Measurements from ENCODE around the gene CMIP.

Gene CMIP

DNA sequence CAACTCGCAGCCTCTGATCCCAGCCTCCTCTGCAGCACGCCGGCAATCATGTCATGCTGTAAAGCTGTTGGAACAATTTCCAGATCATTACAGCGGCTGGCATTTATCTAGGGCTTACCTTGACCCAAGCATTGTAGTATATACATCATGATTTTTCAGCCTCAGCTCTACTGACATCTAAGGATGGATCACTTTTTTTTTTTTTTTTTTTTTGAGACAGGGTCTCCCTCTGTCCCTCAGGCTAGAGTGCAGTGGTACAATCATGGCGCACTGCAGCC lies 103.3 kb downstream of the CMIP start:
- DNase-seq (ENCODE audit: low read depth in 2 of 2, low spot score in 1 of 2): no peak

GRCh38 chr16:81548551-81548875 lies 103.9 kb downstream of the CMIP start:
- no peak for DNase-seq (ENCODE audit: low read depth in 2 of 2, low spot score in 1 of 2)

DNA sequence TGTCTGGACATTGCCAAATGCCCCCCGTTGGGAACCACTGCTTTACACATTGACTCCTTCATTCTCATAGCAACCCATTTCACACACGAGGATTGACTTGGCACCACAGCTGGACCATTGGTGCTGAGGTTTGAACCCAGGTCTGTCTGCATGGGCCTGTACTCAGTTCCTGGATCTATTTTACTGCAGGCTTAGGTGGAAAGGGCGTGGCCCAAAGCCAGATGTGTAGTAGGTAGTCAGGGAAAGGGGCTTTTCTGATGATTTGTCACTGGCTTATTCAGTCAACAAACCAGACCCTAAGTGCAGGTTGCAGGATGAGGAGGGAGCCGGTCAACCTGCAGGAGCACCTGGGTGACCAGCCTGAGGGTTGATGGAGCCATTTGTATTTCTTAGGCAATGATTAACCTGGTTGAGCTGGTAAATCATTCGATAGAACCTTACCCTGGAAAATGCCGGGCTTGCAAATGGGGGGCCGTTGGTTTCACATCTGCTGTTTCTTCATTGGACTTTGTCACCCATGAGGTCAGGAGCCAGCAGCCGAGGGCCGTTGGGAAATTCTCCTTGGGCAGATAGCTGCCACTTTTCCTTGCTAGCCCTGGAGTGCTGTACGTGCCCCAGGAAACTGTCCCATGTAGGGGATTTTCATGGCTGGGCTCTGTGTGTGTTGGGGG lies 104.4 kb downstream of the CMIP start:
- no peak for DNase-seq (ENCODE audit: low read depth in 2 of 2, low spot score in 1 of 2)

DNA sequence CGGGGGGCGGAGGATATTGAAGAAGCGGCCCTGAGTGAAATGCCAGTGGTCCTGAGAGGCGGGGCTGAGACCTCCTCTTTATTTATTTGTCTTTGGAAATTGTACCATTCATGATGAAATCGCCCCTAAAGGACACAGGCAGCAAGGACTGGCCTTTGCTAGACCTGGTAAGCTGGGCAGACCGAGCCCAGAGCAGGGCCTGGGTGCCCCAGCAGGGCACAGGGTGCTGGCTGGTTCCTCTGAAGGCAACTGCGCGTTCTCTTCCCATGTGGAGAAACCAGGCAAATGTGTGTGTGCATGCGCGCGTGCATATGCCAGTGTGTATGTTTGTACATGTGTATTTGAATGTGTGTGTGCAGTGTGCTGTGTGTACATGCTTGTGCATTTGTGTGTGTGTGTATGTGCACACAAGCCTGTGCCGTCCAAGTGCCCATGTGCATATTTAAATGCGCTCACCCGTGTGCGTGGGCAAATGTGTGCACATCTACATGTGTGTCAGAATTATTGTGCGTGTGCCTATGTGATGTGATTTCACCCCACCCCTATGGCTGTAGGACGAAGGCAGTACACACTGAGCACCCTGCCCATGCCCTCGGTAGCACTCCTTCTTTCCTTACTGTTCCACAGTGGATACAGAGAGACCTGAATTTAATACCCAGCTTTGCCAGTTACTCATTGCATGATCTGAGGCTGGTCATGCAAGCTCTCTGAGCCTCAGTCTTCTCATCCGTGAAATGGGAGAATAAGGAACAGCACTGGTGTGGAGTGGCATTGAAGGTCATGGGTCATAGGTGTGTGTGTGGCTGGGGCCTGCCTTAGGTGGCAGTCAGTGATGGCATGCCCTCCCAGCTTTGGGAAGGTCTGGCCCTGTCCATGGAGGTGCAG lies 105.2 kb downstream of the CMIP start:
- no peak for DNase-seq (ENCODE audit: low read depth in 2 of 2, low spot score in 1 of 2)

- DNase-seq (ENCODE audit: low read depth in 2 of 2, low spot score in 1 of 2): no peak
These were observed 105.8 kb downstream of the CMIP start for GRCh38 chr16:81550432-81550808.

DNA sequence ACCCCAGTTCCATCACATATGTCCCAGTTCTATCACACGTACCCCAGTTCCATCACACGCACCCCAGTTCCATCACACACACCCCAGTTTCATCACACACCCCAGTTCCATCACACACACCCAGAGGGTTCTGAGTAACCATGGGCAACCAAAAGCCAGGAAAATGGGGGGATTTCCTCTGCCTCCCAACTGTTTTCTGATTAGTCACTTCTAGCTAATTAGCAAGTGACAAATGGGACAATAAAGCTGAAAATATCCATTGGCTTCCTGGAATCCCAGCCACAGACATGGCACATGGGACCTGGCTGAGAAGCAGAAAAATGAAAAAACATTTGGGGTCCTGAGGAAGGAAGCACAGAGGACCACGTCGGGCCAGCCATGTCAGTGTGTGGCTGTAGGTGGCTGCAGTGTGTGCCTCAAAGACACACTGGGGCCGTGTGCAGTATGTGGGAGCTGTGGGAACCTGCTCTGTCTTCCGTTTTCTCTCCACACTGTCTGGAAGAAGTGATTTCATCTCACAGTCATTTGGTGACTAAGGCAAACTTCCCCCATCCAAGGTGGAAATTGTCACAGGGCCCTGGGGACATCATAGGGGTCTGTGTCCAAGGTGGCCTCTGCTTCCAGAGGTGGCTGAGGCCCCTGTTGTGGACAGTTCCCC lies 106.7 kb downstream of the CMIP start:
- no peak for DNase-seq (ENCODE audit: low read depth in 2 of 2, low spot score in 1 of 2)

GRCh38 chr16:81551821-81552304 lies 107.3 kb downstream of the CMIP start:
- no peak for DNase-seq (ENCODE audit: low read depth in 2 of 2, low spot score in 1 of 2)

GRCh38 chr16:81552743-81553079 lies 108.1 kb downstream of the CMIP start:
- no peak for DNase-seq (ENCODE audit: low read depth in 2 of 2, low spot score in 1 of 2)

GRCh38 chr16:81553080-81553813 lies 108.6 kb downstream of the CMIP start:
- no peak for DNase-seq (ENCODE audit: low read depth in 2 of 2, low spot score in 1 of 2)

DNA sequence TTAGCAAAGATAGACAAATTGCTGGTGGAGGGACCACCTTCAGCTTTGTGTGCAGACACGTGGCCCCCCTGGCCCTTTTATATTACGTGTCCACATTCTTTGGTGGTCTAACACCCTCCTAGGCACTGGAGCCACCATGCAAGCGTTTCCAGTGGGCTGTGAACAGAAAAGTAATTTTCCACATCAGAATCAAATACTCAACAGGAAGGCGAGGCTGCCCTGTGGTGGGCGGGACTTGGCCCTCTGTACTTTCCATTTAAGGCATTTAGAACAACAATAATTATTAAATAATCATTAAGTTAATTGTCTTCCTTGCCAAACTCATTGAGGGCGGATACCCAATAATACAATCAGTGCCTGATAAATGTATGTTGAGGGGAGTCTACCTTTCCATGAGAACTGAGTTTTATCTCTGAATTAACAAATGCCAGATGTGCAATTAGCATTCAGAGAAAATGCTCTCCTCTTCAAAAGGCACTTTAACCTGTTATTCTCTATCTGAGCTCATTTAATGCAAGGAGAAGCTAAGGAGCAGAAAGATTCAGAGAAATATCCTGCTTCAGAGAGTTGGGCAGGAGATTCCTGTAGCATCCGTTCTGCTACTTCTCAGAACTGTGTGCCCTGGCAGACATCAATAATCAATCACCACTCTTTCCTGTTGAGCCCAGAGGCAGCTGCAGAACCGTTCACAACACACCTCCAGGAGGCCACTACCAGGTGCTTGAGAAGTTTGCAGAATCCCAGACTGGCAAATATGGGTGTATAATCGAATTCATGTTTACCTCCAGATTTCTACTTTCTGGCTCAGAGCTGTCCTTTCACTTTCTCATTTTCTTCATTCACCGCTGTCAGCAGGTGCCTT lies 109.4 kb downstream of the CMIP start:
- no peak for DNase-seq (ENCODE audit: low read depth in 2 of 2, low spot score in 1 of 2)

GRCh38 chr16:81554979-81555378 lies 110.4 kb downstream of the CMIP start:
- DNase-seq (ENCODE audit: low read depth in 2 of 2, low spot score in 1 of 2): no peak

DNA sequence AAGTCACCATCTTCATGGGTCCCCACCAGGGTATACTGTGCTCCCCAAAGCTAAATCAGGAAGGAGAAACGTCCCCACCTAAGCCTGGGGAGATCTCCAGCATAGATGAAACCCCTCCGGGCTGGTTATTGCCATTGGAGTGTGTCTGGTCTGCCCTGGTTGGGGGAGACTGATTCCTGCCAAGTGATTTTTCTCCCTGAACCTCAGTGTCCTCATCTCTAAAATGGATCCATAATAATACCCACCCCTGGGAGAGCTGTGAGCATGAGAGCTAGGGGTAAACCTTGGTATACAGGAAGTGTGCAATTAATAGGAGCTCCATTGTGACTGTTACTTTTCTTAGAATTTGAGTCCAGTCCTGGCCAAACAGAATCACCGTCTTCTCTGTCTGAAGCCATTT lies 111.1 kb downstream of the CMIP start:
- no peak for DNase-seq (ENCODE audit: low read depth in 2 of 2, low spot score in 1 of 2)

GRCh38 chr16:81556715-81557284 lies 112.2 kb downstream of the CMIP start:
- DNase-seq (ENCODE audit: low read depth in 2 of 2, low spot score in 1 of 2): no peak

DNA sequence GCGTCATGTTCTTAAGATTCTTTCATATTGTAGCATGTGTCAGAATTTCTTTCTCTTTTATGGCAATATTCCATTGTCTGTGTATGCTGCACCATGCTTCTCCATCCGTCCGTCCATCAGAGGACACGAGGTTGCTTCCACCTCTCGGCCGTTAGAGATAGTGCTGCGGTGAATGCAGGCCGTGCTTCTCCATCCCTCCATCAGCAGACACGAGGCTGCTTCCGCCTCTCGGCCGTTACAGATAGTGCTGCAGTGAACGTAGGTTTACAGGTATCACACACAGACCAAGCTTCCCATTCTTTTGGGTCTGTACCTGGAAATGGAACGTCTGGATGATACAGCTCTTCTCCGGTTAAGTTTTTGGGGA lies 113.5 kb downstream of the CMIP start:
- no peak for DNase-seq (ENCODE audit: low read depth in 2 of 2, low spot score in 1 of 2)

GRCh38 chr16:81558444-81559175 lies 114.0 kb downstream of the CMIP start:
- DNase-seq (ENCODE audit: low read depth in 2 of 2, low spot score in 1 of 2): no peak

DNA sequence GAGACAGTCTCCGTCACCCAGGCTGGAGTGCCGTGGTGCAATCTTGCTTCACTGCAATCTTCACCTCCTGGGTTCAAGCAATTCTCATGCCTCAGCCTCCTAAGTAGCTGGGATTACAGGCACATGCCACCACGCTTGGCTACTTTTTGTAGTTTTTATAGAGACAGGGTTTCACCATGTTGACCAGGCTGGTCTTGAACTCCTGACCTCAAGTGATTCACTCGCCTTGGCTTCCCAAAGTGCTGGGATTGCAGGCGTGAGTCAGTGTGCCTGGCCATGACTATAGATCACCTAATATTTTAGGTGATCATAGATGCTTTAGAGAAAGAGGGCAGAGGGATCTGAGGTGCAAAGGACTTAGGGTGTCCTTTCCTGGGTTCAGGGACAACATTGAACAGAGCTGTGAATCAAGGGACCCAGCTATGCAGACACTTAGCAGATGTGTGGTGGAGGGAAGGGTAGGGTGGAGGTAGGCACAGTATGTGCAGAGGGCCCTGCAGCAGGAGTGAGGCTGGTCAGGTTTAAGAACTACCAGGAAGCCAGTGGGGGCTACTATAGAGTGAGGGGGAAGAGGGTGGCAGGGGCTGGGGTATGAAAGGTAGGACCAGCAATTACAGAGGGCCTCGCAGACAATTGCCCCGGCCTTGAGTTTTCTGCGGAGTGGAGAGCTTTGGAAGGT lies 116.5 kb downstream of the CMIP start:
- no peak for DNase-seq (ENCODE audit: low read depth in 2 of 2, low spot score in 1 of 2)

GRCh38 chr16:81562174-81562849 lies 117.7 kb downstream of the CMIP start:
- DNase-seq (ENCODE audit: low read depth in 2 of 2, low spot score in 1 of 2): no peak

GRCh38 chr16:81562926-81563325 lies 118.3 kb downstream of the CMIP start:
- no peak for DNase-seq (ENCODE audit: low read depth in 2 of 2, low spot score in 1 of 2)

DNA sequence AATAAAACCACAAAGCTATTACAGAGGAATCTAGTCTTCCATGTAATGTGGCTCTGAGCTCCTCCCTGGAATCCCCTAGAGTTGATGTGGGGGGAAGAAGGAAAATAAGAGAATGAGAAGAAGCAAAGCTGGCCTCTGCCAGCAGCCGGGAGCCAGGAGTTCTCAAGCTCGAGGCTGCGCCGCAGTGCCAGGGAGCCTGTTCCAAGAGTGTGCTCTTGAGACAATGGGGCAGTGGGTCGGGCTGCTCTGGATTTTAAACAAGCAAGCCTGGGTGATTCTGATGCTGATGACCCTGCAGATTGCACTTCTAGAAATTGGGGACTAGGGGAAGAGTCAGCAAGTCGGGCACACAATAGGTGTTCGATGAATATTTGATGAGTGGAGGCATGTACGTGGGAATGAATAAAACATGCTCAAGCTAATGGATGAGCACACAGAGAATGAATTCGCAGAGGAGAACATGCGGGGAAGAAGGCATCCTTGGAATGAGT lies 119.9 kb downstream of the CMIP start:
- DNase-seq (ENCODE audit: low read depth in 2 of 2, low spot score in 1 of 2): no peak

Data from stimulated activated CD8-positive, alpha-beta memory T cell treated with anti-CD3 and anti-CD28 coated beads, Interleukin-4, amount 100 ng/mL, for 4 hours (primary cell).